SK-N-MC (cell line): ENCODE data around the gene PGAM2.

Source experiments
- EZH2 ChIP-seq: fragments of 200-600 bp; sonication (generic); IDR thresholded peaks from one replicate; pipeline ENCODE4 v1.6.1; 2017; ENCODE audit warnings: antibody characterized with exemption
- FOXP2 ChIP-seq: optimal IDR thresholded peaks from 2 replicates; pipeline ENCODE3; 2011; ENCODE audit warnings: mild to moderate bottlenecking, moderate library complexity; ENCODE audit not compliant: insufficient read depth; ENCODE audit errors: extremely low read length, control extremely low read depth
- POLR2AphosphoS5 ChIP-seq: IDR thresholded peaks from 2 replicates; pipeline ENCODE4 v1.6.1; 2012; ENCODE audit warnings: mild to moderate bottlenecking, low read depth, low read length, borderline replicate concordance

GRCh38 chr7:44078521-44078920 lies 13.2 kb upstream of the PGAM2 start:
- TF ChIP-seq POLR2AphosphoS5 (no peak), EZH2 (no peak), FOXP2 (no peak)
